ENCODE results near the gene SNX12. TPM values are rescaled to one million over a fixed set of nuclear protein-coding genes. Genes with fewer than 3 reads are reported as not detected.

Gene SNX12
- total RNA-seq, 1 experiment from 2014 or later = 48.4 TPM

DNA sequence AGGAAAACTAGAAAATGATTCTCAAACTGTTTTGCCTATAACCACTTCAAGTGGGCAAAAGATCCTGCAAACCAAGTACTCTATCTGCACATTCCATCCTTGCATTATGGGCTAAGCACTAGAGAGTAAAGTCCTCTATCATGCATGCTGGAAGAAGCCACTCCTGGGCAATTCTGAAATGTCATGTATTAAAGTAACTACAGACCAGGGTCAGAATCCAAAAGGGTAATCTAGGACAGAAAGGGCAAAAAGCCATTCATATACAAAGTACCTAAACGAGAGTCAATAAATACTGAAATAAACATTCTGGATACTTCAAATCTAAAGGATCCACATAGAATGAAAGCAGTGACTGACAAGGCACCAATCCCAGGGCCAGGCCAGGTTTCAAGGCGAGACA, 1.0 kb downstream of the SNX12 start:
- peak overlapping the region; percentile 85 for H3K4me2 ChIP-seq (ENCODE audit: low read length)
- CTCF ChIA-PET = no interaction called here
- peaks cover 35% of the 10 kb centered on the region for H3K79me2 ChIP-seq (ENCODE audit: low read length)
- no TSS peak for BruUV-seq (replicated peaks)
- H3F3A ChIP-seq (ENCODE audit: low read length, unreplicated experiment) = no peaks in the 10 kb centered on the region
- TF ChIP-seq EZH2 (IDR thresholded peaks at IDR 0.05; ENCODE audit: low read length, unreplicated experiment) (no peak), EZH2phosphoT487 (IDR thresholded peaks at IDR 0.05; ENCODE audit: borderline replicate concordance, low read length) (no peak), CTCF (conservative IDR thresholded peaks at IDR 0.05; ENCODE audit: low read depth, low read length) (no peak)
- POLR2A ChIA-PET (ENCODE audit: unreplicated experiment) = no interaction called here
- DNase-seq (no peak), ATAC-seq (no peak)
- peak overlapping the region; percentile 82 for H3K9ac ChIP-seq (ENCODE audit: low read length)
- H3K27me3 ChIP-seq (ENCODE audit: low read length) = no peaks in the 10 kb centered on the region
- intact Hi-C loops (cut with micrococcal nuclease) = no loop called here
- no peaks in the 10 kb centered on the region for H3K9me3 ChIP-seq (ENCODE audit: low read length)
- H3K9me2 ChIP-seq (replicated peaks; ENCODE audit: low read length) = no peaks in the 10 kb centered on the region
- H2AFZ ChIP-seq (ENCODE audit: low read length) = peak overlapping the region; percentile 74
- 0 out of 2 replicates have a peak overlapping the region, but pooled peaks have one; percentile 66 for H3K27ac ChIP-seq (ENCODE audit: low read length)
- no peaks in the 10 kb centered on the region for H4K20me1 ChIP-seq (ENCODE audit: low read length)
- no peaks in the 10 kb centered on the region for H3K36me3 ChIP-seq (ENCODE audit: low read depth, low read length)
- H3K4me1 ChIP-seq (ENCODE audit: insufficient read depth, low read length) = peaks cover 9% of the 10 kb centered on the region
- H3K4me3 ChIP-seq (ENCODE audit: low read length) = peak overlapping the region; percentile 81

DNA sequence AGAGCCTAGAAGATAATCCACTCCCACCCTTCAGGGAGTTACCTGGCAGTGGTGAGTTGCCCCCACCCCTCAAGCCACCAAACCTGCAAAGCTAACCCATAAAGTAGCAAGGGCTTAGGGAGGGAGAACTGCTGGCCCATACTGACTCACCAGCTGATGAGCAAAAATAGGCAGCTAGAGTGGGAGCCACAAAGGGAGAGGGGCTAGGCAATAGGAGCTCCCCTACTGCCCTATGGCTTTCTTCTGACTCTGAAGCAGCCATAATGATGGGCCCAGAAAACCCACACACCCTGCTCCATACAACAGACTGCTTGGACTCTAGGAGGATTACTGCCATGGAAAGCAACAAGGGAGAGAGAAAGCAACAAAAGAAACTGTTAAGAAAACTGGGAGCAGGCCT, 8.0 kb downstream of the SNX12 start:
- Histone ChIP-seq H3K27me3 (ENCODE audit: low read length) (no peaks in the 10 kb centered on the region), H4K20me1 (ENCODE audit: low read length) (no peaks in the 10 kb centered on the region), H3K9me3 (ENCODE audit: low read length) (no peaks in the 10 kb centered on the region), H3F3A (ENCODE audit: low read length, unreplicated experiment) (no peaks in the 10 kb centered on the region), H3K79me2 (ENCODE audit: low read length) (peaks cover 12% of the 10 kb centered on the region), H3K36me3 (ENCODE audit: low read depth, low read length) (no peaks in the 10 kb centered on the region; the same call in 1 of the 2 replicates), H3K9me2 (replicated peaks; ENCODE audit: low read length) (no peaks in the 10 kb centered on the region), H2AFZ (ENCODE audit: low read length) (no peak overlapping the region), H3K27ac (ENCODE audit: low read length) (no peak overlapping the region), H3K4me3 (ENCODE audit: low read length) (no peak overlapping the region), H3K9ac (ENCODE audit: low read length) (no peak overlapping the region), H3K4me2 (ENCODE audit: low read length) (no peak overlapping the region), H3K4me1 (ENCODE audit: insufficient read depth, low read length) (0 out of 2 replicates have a peak, but pooled peaks cover 11% of the 10 kb centered on the region)
- CTCF ChIA-PET = no interaction called here
- TF ChIP-seq CTCF (conservative IDR thresholded peaks at IDR 0.05; ENCODE audit: low read depth, low read length) (no peak), EZH2phosphoT487 (IDR thresholded peaks at IDR 0.05; ENCODE audit: borderline replicate concordance, low read length) (no peak), EZH2 (IDR thresholded peaks at IDR 0.05; ENCODE audit: low read length, unreplicated experiment) (no peak)
- POLR2A ChIA-PET (ENCODE audit: unreplicated experiment) = no interaction called here
- intact Hi-C loops (cut with micrococcal nuclease) = no loop called here
- no peak for DNase-seq
- no peak for ATAC-seq
- BruUV-seq (replicated peaks) = no TSS peak

GRCh38 chrX:71057848-71058530, 10.1 kb downstream of the SNX12 start:
- Histone ChIP-seq H3K27ac (ENCODE audit: low read length) (no peak overlapping the region), H3K79me2 (ENCODE audit: low read length) (no peaks in the 10 kb centered on the region), H3K9ac (ENCODE audit: low read length) (no peak overlapping the region), H3K9me3 (ENCODE audit: low read length) (no peaks in the 10 kb centered on the region), H3F3A (ENCODE audit: low read length, unreplicated experiment) (no peaks in the 10 kb centered on the region), H4K20me1 (ENCODE audit: low read length) (no peaks in the 10 kb centered on the region), H2AFZ (ENCODE audit: low read length) (no peak overlapping the region), H3K36me3 (ENCODE audit: low read depth, low read length) (no peaks in the 10 kb centered on the region; the same call in 1 of the 2 replicates), H3K27me3 (ENCODE audit: low read length) (no peaks in the 10 kb centered on the region), H3K4me3 (ENCODE audit: low read length) (no peak overlapping the region), H3K4me1 (ENCODE audit: insufficient read depth, low read length) (0 out of 2 replicates have a peak, but pooled peaks cover 11% of the 10 kb centered on the region), H3K9me2 (replicated peaks; ENCODE audit: low read length) (no peaks in the 10 kb centered on the region), H3K4me2 (ENCODE audit: low read length) (no peak overlapping the region)
- ChIA-PET CTCF (no interaction called here), POLR2A (ENCODE audit: unreplicated experiment) (no interaction called here)
- TF ChIP-seq CTCF (conservative IDR thresholded peaks at IDR 0.05; ENCODE audit: low read depth, low read length) = no peak
- TF ChIP-seq EZH2phosphoT487 (IDR thresholded peaks at IDR 0.05; ENCODE audit: borderline replicate concordance, low read length) = no peak
- no peak for TF ChIP-seq EZH2 (IDR thresholded peaks at IDR 0.05; ENCODE audit: low read length, unreplicated experiment)
- intact Hi-C loops (cut with micrococcal nuclease) = no loop called here
- DNase-seq (no peak), ATAC-seq (no peak)
- BruUV-seq (replicated peaks) = no TSS peak

All from PC-3 (cell line).